Measurements from ENCODE around the gene ERI3. TPM values are rescaled to one million over a fixed set of nuclear protein-coding genes. Genes with fewer than 3 reads are reported as not detected.

Gene ERI3
- polyA plus RNA-seq, 1 donor from 2014 or later: 92.5 TPM

- Histone ChIP-seq H3K9me2 (ENCODE audit: insufficient read depth, low read length) (no peaks in the 10 kb centered on the region), H3K36me3 (ENCODE audit: insufficient read depth, low read length) (no peaks in the 10 kb centered on the region)
- TF ChIP-seq EP300 (conservative IDR thresholded peaks at IDR 0.05; ENCODE audit: poor library complexity, severe bottlenecking): no peak
- no peak for TF ChIP-seq RAD21 (conservative IDR thresholded peaks at IDR 0.05)
- TF ChIP-seq CTCF (IDR thresholded peaks at IDR 0.05; ENCODE audit: poor library complexity, severe bottlenecking): no peak
- no peak for TF ChIP-seq EZH2 (IDR thresholded peaks at IDR 0.05; ENCODE audit: borderline replicate concordance, insufficient read depth, low read length, poor library complexity, severe bottlenecking)
- no peak for TF ChIP-seq POLR2AphosphoS5 (IDR thresholded peaks at IDR 0.05)
- TF ChIP-seq SMC3 (conservative IDR thresholded peaks at IDR 0.05; ENCODE audit: poor library complexity): no peak
- no peak for TF ChIP-seq MXI1 (conservative IDR thresholded peaks at IDR 0.05; ENCODE audit: poor library complexity, severe bottlenecking)
- no peak for TF ChIP-seq TAF1 (IDR thresholded peaks at IDR 0.05; ENCODE audit: low read depth)
- no peak for TF ChIP-seq REST (IDR thresholded peaks at IDR 0.05; ENCODE audit: borderline replicate concordance)
These were observed 135.8 kb downstream of the ERI3 start for GRCh38 chr1:44219301-44219626.

GRCh38 chr1:44218503-44219300, 136.4 kb downstream of the ERI3 start:
- Histone ChIP-seq H3K4me2 (ENCODE audit: low read length) (no peak overlapping the region), H3K79me2 (replicated peaks; ENCODE audit: insufficient read depth, low read length) (peaks cover 4% of the 10 kb centered on the region), H2AFZ (ENCODE audit: low read depth, low read length) (no peak overlapping the region), H3K9me2 (ENCODE audit: insufficient read depth, low read length) (no peaks in the 10 kb centered on the region), H3K9ac (ENCODE audit: low read length) (no peak overlapping the region), H3K27ac (ENCODE audit: low read length) (no peak overlapping the region), H3K36me3 (ENCODE audit: insufficient read depth, low read length) (no peaks in the 10 kb centered on the region), H3F3A (ENCODE audit: insufficient read depth, low read length, poor library complexity, severe bottlenecking) (no peaks in the 10 kb centered on the region), H3K27me3 (ENCODE audit: insufficient read depth, low read depth, low read length) (no peaks in the 10 kb centered on the region), H4K20me1 (ENCODE audit: insufficient read depth) (no peaks in the 10 kb centered on the region), H3K9me3 (ENCODE audit: low read length) (no peaks in the 10 kb centered on the region), H3K4me3 (ENCODE audit: low read length) (no peak overlapping the region)
- TF ChIP-seq EZH2 (IDR thresholded peaks at IDR 0.05; ENCODE audit: borderline replicate concordance, insufficient read depth, low read length, poor library complexity, severe bottlenecking) (no peak), EP300 (conservative IDR thresholded peaks at IDR 0.05; ENCODE audit: poor library complexity, severe bottlenecking) (no peak), SMC3 (conservative IDR thresholded peaks at IDR 0.05; ENCODE audit: poor library complexity) (no peak), MXI1 (conservative IDR thresholded peaks at IDR 0.05; ENCODE audit: poor library complexity, severe bottlenecking) (no peak), POLR2AphosphoS5 (IDR thresholded peaks at IDR 0.05) (no peak), REST (IDR thresholded peaks at IDR 0.05; ENCODE audit: borderline replicate concordance) (no peak), RAD21 (conservative IDR thresholded peaks at IDR 0.05) (no peak), TAF1 (IDR thresholded peaks at IDR 0.05; ENCODE audit: low read depth) (no peak), CTCF (IDR thresholded peaks at IDR 0.05; ENCODE audit: poor library complexity, severe bottlenecking) (no peak)

More at GRCh38 chr1:44219301-44219626, 135.8 kb downstream of the ERI3 start:
- Histone ChIP-seq H3F3A (ENCODE audit: insufficient read depth, low read length, poor library complexity, severe bottlenecking) (no peaks in the 10 kb centered on the region), H3K79me2 (replicated peaks; ENCODE audit: insufficient read depth, low read length) (no peaks in the 10 kb centered on the region), H3K27me3 (ENCODE audit: insufficient read depth, low read depth, low read length) (no peaks in the 10 kb centered on the region), H3K4me3 (ENCODE audit: low read length) (no peak overlapping the region), H4K20me1 (ENCODE audit: insufficient read depth) (no peaks in the 10 kb centered on the region), H2AFZ (ENCODE audit: low read depth, low read length) (no peak overlapping the region), H3K4me2 (ENCODE audit: low read length) (no peak overlapping the region), H3K27ac (ENCODE audit: low read length) (no peak overlapping the region), H3K9ac (ENCODE audit: low read length) (no peak overlapping the region), H3K9me3 (ENCODE audit: low read length) (no peaks in the 10 kb centered on the region)
